Ecto neural progenitor cell (in vitro differentiated cells): Measurements from ENCODE around the gene SPEF2.
A peak's percentile ranks its signal among the peaks of the same experiment; 100 is the strongest.

ENCODE experiments used
- DNase-seq: peaks from one replicate; pipeline ENCODE4 v3.0.0-alpha.2; 2018; ENCODE audit warnings: low spot score

SPEF2 gene

DNA sequence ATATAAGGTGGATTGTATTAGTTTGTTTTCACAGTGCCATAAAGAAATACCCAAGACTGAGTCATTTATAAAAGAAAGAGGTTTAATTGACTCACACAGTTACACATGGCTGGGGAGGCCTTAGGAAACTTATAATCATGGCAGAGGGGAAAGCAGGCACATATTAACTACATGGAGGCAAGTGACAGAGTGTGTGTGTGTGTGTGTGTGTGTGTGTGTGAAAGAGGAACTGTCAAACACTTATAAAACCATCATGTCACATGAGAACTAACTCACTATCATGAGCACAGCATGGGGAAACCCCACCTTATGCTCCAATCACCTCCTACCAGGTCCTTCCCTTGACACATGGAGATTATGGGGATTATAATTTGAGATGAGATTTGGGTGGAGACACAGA, 118.6 kb downstream of the SPEF2 start:
- no peak for DNase-seq

- DNase-seq, result no peak
Measured at GRCh38 chr5:35741126-35741716, 123.6 kb downstream of the SPEF2 start.

DNA sequence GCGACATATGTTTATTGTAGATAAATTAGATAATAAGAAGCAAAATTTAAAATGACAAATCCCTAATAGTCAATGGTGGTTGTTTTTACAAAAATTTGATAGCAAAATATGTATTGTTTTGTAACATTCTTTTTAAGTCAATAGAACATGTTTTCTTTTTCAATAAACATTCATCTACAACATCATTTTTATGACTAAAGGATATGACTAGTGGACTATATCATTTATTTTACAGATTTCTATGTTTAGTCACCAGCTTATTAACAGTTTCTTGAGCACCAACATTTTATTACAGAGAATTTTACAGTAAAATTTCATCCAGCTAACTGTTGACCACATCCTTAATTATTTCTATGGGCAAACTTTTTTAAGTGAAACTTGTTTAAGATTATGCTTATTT, 124.3 kb downstream of the SPEF2 start:
- DNase-seq, result no peak

DNA sequence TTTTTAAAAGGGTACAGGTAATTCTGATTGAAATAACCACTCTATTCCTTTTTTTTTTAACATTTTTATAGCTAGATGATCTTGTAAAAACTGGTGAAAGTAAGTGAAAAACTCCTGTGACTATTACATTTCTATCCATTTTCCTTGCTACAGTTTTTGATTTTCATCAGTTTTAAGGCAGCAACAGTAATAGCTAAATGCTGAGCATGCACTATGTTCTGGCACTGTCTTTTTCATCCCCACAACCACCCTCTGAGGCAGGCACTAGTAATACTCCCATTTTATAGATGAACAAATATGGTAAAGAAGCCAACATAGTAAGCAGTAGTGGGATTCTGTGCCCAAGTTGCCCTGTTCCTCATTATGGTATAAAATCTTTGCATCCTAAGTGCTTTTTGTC, 126.0 kb downstream of the SPEF2 start:
- DNase-seq, result no peak

- no peak for DNase-seq
Measured at GRCh38 chr5:35745193-35745592, 127.5 kb downstream of the SPEF2 start.

- DNase-seq, result no peak
Measured at GRCh38 chr5:35745660-35746059, 128.0 kb downstream of the SPEF2 start.

DNA sequence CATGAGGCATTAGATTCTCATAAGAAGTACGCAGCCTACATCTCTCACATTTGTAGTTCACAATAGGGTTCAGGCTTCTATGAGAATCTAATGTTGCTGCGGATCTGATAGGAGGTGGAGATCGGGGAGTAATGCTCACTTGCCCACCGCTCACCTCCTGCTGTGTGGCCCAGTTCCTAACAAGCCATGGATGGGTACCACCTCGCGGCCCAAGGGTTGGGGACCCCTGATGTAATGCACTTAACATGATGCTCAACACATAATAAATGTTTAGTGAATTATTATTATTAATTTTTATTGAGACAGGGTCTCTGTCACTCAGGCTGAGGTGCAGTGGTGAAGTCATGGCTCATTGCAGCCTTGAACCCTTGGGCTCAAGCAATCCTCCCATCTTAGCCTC, 134.3 kb downstream of the SPEF2 start:
- no peak for DNase-seq

- DNase-seq, result no peak
Measured at GRCh38 chr5:35753500-35753899, 135.8 kb downstream of the SPEF2 start.

GRCh38 chr5:35754481-35754880, 136.8 kb downstream of the SPEF2 start:
- no peak for DNase-seq

GRCh38 chr5:35755966-35756365, 138.3 kb downstream of the SPEF2 start:
- DNase-seq, result no peak

DNA sequence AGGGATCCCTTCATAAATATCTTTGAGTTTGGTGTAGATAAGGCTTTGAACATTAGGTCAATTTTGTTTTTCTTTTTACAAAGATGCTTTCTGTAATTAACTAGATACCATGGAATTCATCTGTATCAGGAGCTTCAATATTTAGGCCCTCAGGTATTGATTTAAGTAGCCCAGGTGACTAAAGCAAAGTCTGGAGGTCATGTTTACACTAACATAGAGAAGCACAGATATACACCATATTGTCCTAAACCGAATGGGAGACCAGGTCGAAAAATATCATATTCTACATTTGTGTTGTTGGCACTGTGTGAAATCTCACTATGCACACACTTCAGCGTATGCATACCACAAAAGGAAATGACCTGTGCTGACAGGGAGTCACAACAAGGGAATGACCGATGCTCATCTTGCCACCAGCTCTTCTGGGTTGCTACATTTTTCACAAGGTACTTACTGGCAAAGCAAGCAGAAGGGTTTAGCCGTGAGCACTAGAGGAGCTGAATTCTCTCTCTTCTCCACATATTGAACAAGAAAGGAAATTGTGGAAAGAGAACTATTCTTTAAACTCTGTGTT, 140.6 kb downstream of the SPEF2 start:
- no peak for DNase-seq

DNA sequence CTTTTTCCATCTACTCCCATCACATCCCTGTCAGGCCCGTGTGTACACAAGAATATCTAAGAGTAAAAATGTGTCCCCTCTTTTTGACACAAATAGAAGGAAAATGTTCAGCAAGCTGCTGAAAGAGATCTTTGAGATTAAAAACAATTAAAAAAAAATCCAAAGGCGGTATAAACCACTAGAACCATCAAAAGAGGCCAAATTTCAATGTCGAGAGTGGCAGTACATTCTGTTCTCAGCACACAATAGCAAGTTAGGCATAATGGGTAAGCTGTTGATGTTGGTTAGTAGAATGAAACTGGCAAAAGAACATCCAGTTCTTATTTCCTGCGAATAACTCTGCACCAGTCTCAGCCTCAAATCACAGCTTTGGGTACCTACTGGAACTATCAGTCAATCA, 143.9 kb downstream of the SPEF2 start:
- no peak for DNase-seq

DNA sequence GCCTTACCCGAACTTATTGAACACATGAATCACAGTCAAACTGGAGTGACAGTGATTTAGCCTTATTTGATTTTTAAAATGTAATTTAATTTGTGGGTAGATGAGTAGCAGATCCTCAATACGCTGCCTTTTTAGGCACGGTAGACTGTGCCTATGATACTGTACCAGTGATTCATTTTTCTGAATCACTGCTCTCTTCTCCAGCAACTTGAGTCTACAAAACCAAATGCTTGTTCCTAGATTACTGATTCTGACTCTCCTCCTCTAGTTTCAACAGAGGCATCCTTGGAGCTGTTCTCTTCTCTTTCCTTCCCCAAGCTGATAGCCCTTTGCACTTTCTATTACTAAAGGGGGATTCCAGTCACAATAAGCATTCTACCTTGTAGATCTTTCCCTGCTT, 144.7 kb downstream of the SPEF2 start:
- DNase-seq, result no peak

DNA sequence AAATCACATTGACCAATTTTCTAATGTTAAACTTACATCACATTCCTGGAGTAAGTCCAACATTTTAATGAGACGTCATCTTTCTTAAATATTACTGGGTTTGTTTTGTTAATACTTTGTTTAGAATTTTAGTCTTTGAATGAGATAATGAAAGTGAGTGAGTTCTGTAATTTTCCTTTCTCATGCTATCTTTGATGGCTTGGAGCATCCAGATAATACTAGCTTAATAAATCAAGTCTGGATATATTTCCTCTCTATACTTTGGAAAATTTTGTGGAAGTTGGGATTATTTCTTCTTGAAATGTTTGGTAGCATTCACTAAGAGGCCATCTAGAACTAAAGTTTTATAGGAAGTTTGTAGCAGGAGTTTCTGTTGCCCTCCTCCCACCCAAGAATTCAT, 148.3 kb downstream of the SPEF2 start:
- no peak for DNase-seq

DNA sequence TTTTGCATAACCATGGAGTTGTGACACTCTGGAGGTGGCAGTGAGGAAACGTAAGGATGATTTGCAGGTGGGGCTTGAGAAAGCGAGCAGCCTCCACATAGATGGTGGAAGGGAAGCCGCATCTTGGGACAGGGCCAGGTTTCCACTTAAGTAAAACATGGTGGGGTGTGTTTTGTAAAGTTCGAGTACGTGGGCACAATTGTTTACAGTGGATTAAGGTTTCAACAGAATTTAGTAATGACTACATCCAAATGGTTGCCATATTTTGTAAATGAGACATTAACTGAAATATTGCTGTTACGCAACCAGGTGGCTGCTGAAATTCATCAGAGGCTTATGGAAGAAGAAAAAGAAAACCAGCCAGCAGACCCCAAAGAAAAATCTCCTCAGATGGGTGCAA, 153.6 kb downstream of the SPEF2 start:
- no peak for DNase-seq

DNA sequence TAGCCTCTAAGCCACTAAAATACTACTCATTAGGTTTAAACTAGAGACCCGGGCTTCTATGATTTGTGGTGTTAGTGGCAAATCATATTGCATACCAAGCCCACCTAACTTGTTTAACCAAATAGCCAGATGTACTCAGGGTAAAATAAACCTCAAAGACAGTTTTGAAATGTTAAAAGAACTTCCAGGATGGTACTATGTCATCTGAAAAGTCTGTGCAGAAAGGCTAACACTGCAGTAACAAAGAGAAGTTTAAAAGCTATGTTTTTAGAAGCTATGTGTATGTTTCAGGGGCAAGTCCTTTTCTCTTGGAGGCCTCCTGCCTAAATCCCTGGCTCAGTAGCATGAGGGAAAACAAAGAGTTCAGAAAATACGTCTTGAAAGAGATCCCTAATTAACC, 154.2 kb downstream of the SPEF2 start:
- DNase-seq, result no peak

GRCh38 chr5:35773967-35774366, 156.3 kb downstream of the SPEF2 start:
- DNase-seq, result no peak

DNA sequence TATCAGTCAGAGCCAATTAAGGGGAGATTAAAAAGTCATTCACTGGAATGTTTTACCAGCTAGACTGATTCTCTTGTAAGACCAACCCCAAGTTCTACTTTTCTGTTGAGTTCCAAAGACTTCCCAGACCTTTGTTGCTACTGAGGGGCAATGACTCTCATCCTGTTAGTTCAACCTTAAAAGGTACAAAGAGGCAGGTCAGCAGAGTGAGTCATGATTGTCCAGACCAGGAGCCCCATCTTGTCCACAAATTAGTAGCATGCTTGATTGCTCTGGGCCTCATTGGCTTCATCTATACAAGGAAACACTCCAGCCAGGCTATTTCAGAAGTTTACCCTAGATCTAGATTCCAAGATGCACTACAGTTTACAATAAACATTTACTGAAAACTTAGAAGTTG, 159.1 kb downstream of the SPEF2 start:
- no peak for DNase-seq

DNA sequence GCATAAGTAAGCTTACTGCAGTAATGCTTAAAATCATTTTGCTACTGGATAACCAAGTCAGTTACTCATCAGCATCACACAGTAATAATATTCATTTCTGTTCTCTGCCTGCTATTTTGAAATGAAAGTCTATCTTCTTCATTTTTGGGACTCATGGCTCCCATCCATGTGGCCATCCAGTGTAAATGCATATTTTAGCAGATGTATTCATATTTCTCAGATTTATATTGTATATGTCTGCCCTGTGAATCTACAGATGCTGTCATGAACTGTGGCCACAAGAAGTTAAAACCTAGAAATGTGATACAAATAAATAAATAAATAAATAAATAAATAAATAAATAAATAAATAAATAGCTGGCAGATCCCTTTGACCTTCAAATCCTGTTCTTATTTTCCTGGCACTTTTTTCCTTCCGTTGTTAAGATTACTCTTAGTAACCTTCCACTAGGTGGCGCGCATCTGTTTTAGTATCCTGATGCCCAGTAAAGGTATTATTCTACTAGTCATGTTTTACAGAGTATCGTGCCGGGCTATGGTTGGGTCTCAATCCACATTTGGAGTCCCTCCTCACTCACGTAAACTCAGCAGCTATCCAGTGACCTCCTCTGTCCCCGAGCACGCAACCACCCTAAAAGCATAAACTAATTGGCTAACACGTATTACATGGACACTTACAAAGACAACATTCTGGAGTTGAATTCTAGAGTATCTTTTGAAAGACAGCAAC, 159.9 kb downstream of the SPEF2 start:
- DNase-seq, result peak; percentile 59

DNA sequence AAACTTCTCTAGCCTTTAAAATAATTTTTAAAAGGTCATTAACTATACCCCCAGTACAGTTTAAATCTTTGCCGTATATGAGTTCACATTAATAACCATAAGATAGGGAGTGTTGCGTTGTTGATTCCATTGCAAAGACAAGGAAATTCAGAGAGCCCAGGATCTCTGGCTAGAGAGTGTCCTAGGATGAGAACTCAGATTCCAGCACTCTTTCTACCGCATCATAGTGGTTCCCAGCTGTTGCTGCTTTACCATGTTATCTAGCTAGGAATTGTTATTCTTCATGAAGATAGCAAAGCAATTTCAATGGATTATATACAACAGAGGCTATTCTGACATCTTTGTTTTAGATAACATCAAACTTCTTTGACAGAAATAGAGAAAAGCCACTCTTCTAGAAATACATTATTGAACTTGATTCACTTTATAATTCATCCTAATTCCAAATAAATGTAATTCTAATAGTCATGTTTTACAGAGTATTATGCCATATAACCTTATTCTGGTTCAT, 160.7 kb downstream of the SPEF2 start:
- DNase-seq, result no peak

DNA sequence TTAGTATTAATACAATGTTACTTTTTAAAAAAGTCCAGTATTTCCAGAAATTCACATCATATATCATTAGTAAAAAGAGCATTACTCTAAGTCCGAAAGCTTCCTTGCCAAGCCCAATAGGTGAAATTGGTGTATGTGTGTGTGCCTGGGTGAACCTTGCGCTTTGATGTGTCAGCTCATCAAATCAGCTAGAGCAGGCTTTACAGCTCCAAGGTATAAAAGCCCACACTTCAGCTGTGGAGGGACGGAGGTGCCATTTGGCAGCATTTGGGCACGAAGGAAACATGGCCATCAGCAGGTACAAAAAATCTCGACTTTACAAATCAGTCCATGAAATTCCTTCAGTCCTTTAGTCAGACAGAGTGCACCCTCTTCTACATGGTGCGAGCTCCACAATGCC, 162.6 kb downstream of the SPEF2 start:
- DNase-seq, result no peak

DNA sequence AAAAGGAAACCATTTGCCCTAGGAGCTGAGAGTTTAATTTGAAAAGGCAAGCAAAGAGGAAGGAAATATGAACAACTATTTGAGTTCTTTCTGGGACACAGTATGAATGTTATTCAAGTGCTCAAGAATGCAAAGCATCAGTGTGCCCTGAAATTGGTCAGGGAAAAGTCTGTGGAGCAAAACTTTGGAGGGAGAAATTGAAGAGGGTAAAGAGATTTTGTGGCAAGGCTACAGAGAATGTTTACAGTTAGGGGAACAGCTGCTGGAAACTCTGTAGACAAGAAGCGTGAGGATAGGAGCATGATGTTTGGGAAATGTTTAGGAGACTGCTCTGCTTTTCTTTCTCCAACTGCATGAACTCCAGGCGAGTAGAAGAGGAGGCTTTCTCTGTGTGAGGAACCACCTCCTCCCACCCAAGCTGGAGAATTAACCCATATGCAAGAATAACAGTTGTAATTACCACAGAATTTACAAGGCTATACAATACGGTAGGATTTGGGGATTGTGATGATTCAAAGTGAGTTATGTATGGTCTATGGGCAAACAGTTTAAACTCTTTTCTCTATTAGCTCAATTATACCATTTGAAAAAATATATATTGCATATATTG, 163.6 kb downstream of the SPEF2 start:
- no peak for DNase-seq

GRCh38 chr5:35783551-35783950, 165.9 kb downstream of the SPEF2 start:
- DNase-seq, result no peak
